Lung (tissue), 12 donors: Measurements from ENCODE around the gene GUCY2D. TPM values are rescaled to one million over a fixed set of nuclear protein-coding genes. Genes with fewer than 3 reads are reported as not detected.

Experiments
- ATAC-seq: fragments of 200-7000 bp; cut with Tn5 transposase; one replicate; pipeline ENCODE4 v1.9.1; 2020; ENCODE audit warnings: moderate number of reproducible peaks; ENCODE audit not compliant: insufficient read depth, low FRiP score
- DNase-seq, 3 donors: peaks; one replicate each; pipeline ENCODE4 v3.0.0-alpha.2; 2013 to 2017
- H3K27ac ChIP-seq, 2 donors: one replicate each; pipeline ENCODE4 v1.5.1; 2013; ENCODE audit warnings: mild to moderate bottlenecking in 2 of 2, moderate library complexity in 2 of 2, control low read depth in 1 of 2, inconsistent platforms in 1 of 2, low read depth in 1 of 2, low read length in 1 of 2
- H3K27me3 ChIP-seq, 3 donors: one replicate each; pipeline ENCODE4 v1.5.1; 2013; ENCODE audit warnings: low read length in 2 of 3; ENCODE audit not compliant: control insufficient read depth in 3 of 3, insufficient read depth in 3 of 3
- H3K36me3 ChIP-seq, 4 donors: one replicate each; pipeline ENCODE4 v1.5.1; 2013; ENCODE audit warnings: low read length in 4 of 4, mild to moderate bottlenecking in 1 of 4, moderate library complexity in 1 of 4; ENCODE audit not compliant: control insufficient read depth in 4 of 4, insufficient read depth in 4 of 4
- H3K4me1 ChIP-seq, 5 donors: one replicate each; pipeline ENCODE4 v1.5.1; 2013; ENCODE audit warnings: low read length in 5 of 5, mild to moderate bottlenecking in 2 of 5, moderate library complexity in 1 of 5; ENCODE audit not compliant: control insufficient read depth in 5 of 5, insufficient read depth in 5 of 5
- H3K4me3 ChIP-seq: one replicate; pipeline ENCODE4 v1.5.1; 2013; ENCODE audit warnings: mild to moderate bottlenecking, control low read depth, moderate library complexity
- H3K9ac ChIP-seq, 2 donors: one replicate each; pipeline ENCODE4 v1.5.1; 2013; ENCODE audit warnings: low read length in 2 of 2, control low read depth in 1 of 2; ENCODE audit not compliant: insufficient read depth in 1 of 2
- H3K9me3 ChIP-seq, 4 donors: one replicate each; pipeline ENCODE4 v1.5.1; 2013; ENCODE audit warnings: low read length in 3 of 4, mild to moderate bottlenecking in 1 of 4, moderate library complexity in 1 of 4; ENCODE audit not compliant: control insufficient read depth in 4 of 4, insufficient read depth in 3 of 4
- CTCF ChIP-seq: IDR thresholded peaks from 2 replicates; pipeline ENCODE4 v1.5.1; 2012; ENCODE audit warnings: mild to moderate bottlenecking; ENCODE audit errors: control extremely low read depth, extremely low read depth
- WGBS, 2 donors: extraction: QIAGEN DNeasy Blood & Tissue Kit; methylation state at CpG; one replicate each; pipeline ENCODE4 v1.1.7; 2013; 5-methylcytosine and 5-hydroxymethylcytosine counted together
- polyA plus RNA-seq, 2 donors: library from polyadenylated mRNA; stranded (reverse); fragments of 200-250 nt; gene quantifications; one replicate each; pipeline ENCODE4 v1.2.1, GENCODE V29; 2013
- total RNA-seq, 2 donors: library from RNA; depleted of rRNA in 1 of 2; stranded (reverse); fragments of >200 nt in 1 of 2; gene quantifications; one replicate each; pipeline ENCODE4 v1.2.1, GENCODE V29; 2014 to 2021
- donor health status: control.
- donor health status: control.
- donor health status: Bipolar disorder and iron deficiency.
- donor health status: healthy.
- donor health status: DM: yes; HTN: yes; CAD: no.

Gene GUCY2D
- total and polyA plus RNA-seq, 4 donors: 0.20 to 1.8 (median 0.39) TPM

- WGBS, 2 donors: 93 to 96% methylated on average over 5 of the region's 5 CpGs
- TF ChIP-seq CTCF: no peak
- H3K27ac ChIP-seq: no peak overlapping the region
Measured at GRCh38 chr17:8007836-8008235, 5.4 kb downstream of the GUCY2D start.

GRCh38 chr17:8012045-8012580, 9.7 kb downstream of the GUCY2D start:
- TF ChIP-seq CTCF: no peak
- peaks cover 0 to 8% (median 3%) of the 10 kb centered on the region in 5 donors for H3K4me1 ChIP-seq
- H3K9ac ChIP-seq: no peak overlapping the region
- no peak for DNase-seq
- H3K4me3 ChIP-seq: no peak overlapping the region
- WGBS, 2 donors: 88 to 91% methylated on average over 15 of the region's 15 CpGs
- H3K9me3 ChIP-seq: no peaks in the 10 kb centered on the region
- H3K27me3 ChIP-seq: peaks cover 0 to 28% (median 9%) of the 10 kb centered on the region in 3 donors
- H3K27ac ChIP-seq: no peak overlapping the region
- H3K36me3 ChIP-seq: no peaks in the 10 kb centered on the region
- no peak for ATAC-seq

More at GRCh38 chr17:8007836-8008235, 5.4 kb downstream of the GUCY2D start:
- no peaks in the 10 kb centered on the region for H3K36me3 ChIP-seq
- ATAC-seq: no peak
- H3K9ac ChIP-seq: no peak overlapping the region
- H3K27me3 ChIP-seq: peaks cover 0 to 24% (median 20%) of the 10 kb centered on the region in 3 donors
- H3K4me1 ChIP-seq: peaks cover 0 to 12% (median 4%) of the 10 kb centered on the region in 5 donors
- H3K9me3 ChIP-seq: peaks cover 0 to 5% (median 0%) of the 10 kb centered on the region in 4 donors
- no peak overlapping the region for H3K4me3 ChIP-seq
- no peak for DNase-seq

GRCh38 chr17:8012996-8013640, 10.7 kb downstream of the GUCY2D start:
- DNase-seq: no peak
- Histone ChIP-seq H3K27ac (no peak overlapping the region), H3K36me3 (no peaks in the 10 kb centered on the region), H3K9ac (no peak overlapping the region), H3K4me1 (peaks cover 0 to 8% (median 3%) of the 10 kb centered on the region in 5 donors), H3K27me3 (peaks cover 0 to 28% (median 9%) of the 10 kb centered on the region in 3 donors), H3K9me3 (no peaks in the 10 kb centered on the region), H3K4me3 (no peak overlapping the region)
- ATAC-seq: no peak
- WGBS, 2 donors: 64 to 76% methylated on average over 17 of the region's 17 CpGs
- no peak for TF ChIP-seq CTCF
